ENCODE results near the gene MARCHF11.

GRCh38 chr5:16119790-16120189 lies 59.8 kb downstream of the MARCHF11 start:
- TF ChIP-seq EP300 (IDR thresholded peaks at IDR 0.05) (no peak), CTCF (IDR thresholded peaks at IDR 0.05) (no peak), POLR2A (IDR thresholded peaks at IDR 0.05) (no peak)
